Measurements from ENCODE around the gene FLACC1.

FLACC1 gene, protein sequence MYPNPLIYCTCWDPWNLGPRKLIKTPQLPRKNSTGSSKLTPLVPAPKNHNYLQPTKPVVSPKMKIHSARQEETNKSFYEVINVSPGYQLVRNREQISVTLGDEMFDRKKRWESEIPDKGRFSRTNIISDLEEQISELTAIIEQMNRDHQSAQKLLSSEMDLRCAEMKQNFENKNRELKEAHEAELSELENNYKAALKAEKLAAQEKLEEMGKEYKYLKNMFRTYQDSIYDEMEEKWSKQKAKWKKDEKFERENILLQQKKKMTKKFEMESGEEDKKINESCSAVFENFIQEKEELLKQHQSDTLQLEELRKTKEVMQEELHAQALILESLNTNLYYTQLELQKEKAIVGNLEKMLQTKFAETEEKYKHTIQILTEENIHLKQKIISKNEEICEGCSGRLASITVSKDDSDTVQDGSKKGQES

DNA sequence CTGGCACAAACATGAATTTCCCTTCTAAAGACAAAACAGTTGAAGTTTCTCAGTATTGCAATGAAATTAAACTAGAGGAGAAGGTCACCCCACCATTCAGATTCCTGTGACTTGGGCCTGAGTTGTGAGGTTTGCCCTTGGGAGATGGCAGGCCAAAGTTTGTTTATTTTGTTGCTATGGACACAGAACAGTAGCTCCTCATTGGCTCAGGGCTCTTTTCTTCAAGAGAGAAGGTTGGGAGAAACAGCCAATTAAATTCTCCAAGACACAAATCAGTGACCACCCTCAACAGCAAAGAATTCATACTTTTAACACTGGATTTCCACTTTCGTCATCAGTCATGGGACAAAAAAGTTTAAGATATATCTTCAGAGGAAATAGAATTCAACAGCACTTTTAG, at the start of gene FLACC1:
Gene FLACC1 (minus strand): TSS at position 125 of the 400 bp plus-strand sequence. CDS start 5,941 bp downstream, outside the sequence.
- H3K27ac ChIP-seq = no peak within 1 kb of the TSS
- H3K9me3 ChIP-seq (ENCODE audit: severe bottlenecking) = no peaks in the 10 kb centered on the region
- TF ChIP-seq CTCF (IDR thresholded peaks at IDR 0.05; ENCODE audit: low read depth, low read length) = no peak
- no peak for DNase-seq
- H3K4me3 ChIP-seq (ENCODE audit: low read depth, low read length) = no peak within 1 kb of the TSS
- peaks cover 12% of the 10 kb centered on the region for H3K36me3 ChIP-seq
- H3K27me3 ChIP-seq (ENCODE audit: insufficient read depth, low read depth, severe bottlenecking) = no peaks in the 10 kb centered on the region

- H3K4me3 ChIP-seq (ENCODE audit: low read depth, low read length) = no peak overlapping the region
- no peaks in the 10 kb centered on the region for H3K27me3 ChIP-seq (ENCODE audit: insufficient read depth, low read depth, severe bottlenecking)
- TF ChIP-seq CTCF (IDR thresholded peaks at IDR 0.05; ENCODE audit: low read depth, low read length) = no peak
- no peaks in the 10 kb centered on the region for H3K9me3 ChIP-seq (ENCODE audit: severe bottlenecking)
- no peak for DNase-seq
- H3K36me3 ChIP-seq = peaks cover 14% of the 10 kb centered on the region
- peak overlapping the region; percentile 36 for H3K27ac ChIP-seq
Observed at GRCh38 chr2:201406077-201406662, 49.0 kb upstream of the FLACC1 start.

- no peak overlapping the region; the same call in 1 of the 2 replicates for H3K27ac ChIP-seq
- H3K9me3 ChIP-seq (ENCODE audit: severe bottlenecking) = no peaks in the 10 kb centered on the region
- no peaks in the 10 kb centered on the region for H3K27me3 ChIP-seq (ENCODE audit: insufficient read depth, low read depth, severe bottlenecking)
- no peak overlapping the region for H3K4me3 ChIP-seq (ENCODE audit: low read depth, low read length)
- no peak for TF ChIP-seq CTCF (IDR thresholded peaks at IDR 0.05; ENCODE audit: low read depth, low read length)
- DNase-seq = no peak
- peaks cover 20% of the 10 kb centered on the region for H3K36me3 ChIP-seq
Observed at GRCh38 chr2:201404699-201405280, 47.6 kb upstream of the FLACC1 start.

DNA sequence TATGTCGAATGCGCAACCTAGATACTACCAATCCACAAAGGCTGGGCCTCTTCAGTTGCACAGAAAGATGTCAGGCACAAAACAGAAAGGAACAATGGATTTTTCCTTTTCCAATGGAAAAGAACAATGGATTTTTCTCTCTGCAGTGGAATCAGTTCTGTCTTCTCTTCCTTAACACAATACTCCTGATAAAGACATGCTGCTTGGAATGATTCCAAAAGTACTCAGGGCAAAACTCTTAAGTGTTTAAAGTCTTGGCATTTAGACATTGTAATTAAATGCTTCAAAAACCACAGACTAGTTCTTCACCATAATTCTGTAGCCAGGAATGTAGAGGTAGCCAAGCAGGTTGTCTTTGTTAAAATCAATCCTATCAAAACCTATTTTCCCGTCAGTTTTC, 46.7 kb upstream of the FLACC1 start:
- Histone ChIP-seq H3K36me3 (peaks cover 28% of the 10 kb centered on the region), H3K9me3 (ENCODE audit: severe bottlenecking) (no peaks in the 10 kb centered on the region), H3K27me3 (ENCODE audit: insufficient read depth, low read depth, severe bottlenecking) (no peaks in the 10 kb centered on the region), H3K27ac (no peak overlapping the region), H3K4me3 (ENCODE audit: low read depth, low read length) (no peak overlapping the region)
- no peak for TF ChIP-seq CTCF (IDR thresholded peaks at IDR 0.05; ENCODE audit: low read depth, low read length)
- DNase-seq = no peak

GRCh38 chr2:201402651-201403562, 45.8 kb upstream of the FLACC1 start:
- no peak for DNase-seq
- no peak for TF ChIP-seq CTCF (IDR thresholded peaks at IDR 0.05; ENCODE audit: low read depth, low read length)

More at GRCh38 chr2:201402651-201403562, 45.8 kb upstream of the FLACC1 start:
- H3K27ac ChIP-seq = no peak overlapping the region
- no peaks in the 10 kb centered on the region for H3K9me3 ChIP-seq (ENCODE audit: severe bottlenecking)
- H3K27me3 ChIP-seq (ENCODE audit: insufficient read depth, low read depth, severe bottlenecking) = no peaks in the 10 kb centered on the region
- H3K4me3 ChIP-seq (ENCODE audit: low read depth, low read length) = no peak overlapping the region
- H3K36me3 ChIP-seq = peaks cover 35% of the 10 kb centered on the region

All from WERI-Rb-1 (cell line).